ENCODE data around the gene DIAPH2.

DIAPH2 gene

GRCh38 chrX:97638621-97639020 is 954.0 kb downstream of the DIAPH2 start:
- Mint-ChIP-seq H3K4me1 (peaks cover 6% of the 10 kb centered on the region), H3K27ac (no peak overlapping the region), H3K4me3 (no peak overlapping the region), H3K36me3 (no peaks in the 10 kb centered on the region), H3K9me3 (no peaks in the 10 kb centered on the region)
- DNase-seq (ENCODE audit: low spot score in 2 of 2) (no peak), ATAC-seq (no peak)

DNA sequence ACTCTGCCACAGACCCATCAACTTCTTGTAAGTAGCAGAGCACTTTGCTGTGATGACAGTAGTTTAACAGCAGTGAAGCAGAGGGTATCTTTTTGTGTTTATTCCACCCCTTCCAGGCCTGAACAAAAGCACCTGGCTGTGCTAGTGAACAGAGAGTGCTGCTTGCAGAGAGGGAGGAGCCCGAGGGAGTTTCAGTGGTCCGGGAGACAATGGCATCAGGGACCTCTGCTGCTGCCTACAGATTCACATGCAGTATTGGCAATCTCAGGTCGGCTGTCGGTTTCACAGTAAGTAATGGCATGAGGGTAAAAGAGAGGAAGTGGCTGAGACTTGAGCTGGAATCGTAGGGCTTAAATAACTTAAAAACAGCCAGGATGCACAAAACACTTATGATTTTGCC is 954.9 kb downstream of the DIAPH2 start:
- ATAC-seq (peak; percentile 32), DNase-seq (ENCODE audit: low spot score in 2 of 2) (no peak)
- no peak overlapping the region for H3K4me3 Mint-ChIP-seq
- no peak overlapping the region for H3K27ac Mint-ChIP-seq
- H3K4me1 Mint-ChIP-seq: peaks cover 6% of the 10 kb centered on the region
- no peaks in the 10 kb centered on the region for H3K36me3 Mint-ChIP-seq
- H3K9me3 Mint-ChIP-seq: no peaks in the 10 kb centered on the region
